DND-41 (cell line): Measurements from ENCODE around the gene ROS1.

Experiments
- ATAC-seq: fragments of 200-7000 bp; cut with Tn5 transposase; 3 replicates; pipeline ENCODE4 v1.9.1; 2021; ENCODE audit warnings: low read depth; ENCODE audit not compliant: insufficient read depth
- DNase-seq: peaks from one replicate; pipeline ENCODE4 v3.0.0-alpha.2; 2020
- H2AFZ ChIP-seq: 2 replicates; pipeline ENCODE4 v1.6.0; 2012; ENCODE audit warnings: low read depth, low read length
- H3K27ac ChIP-seq: 2 replicates; pipeline ENCODE4 v1.5.1; 2012; ENCODE audit warnings: low read length, inconsistent platforms
- H3K27me3 ChIP-seq: fragments of 200-600 bp; sonication (generic); 2 replicates; pipeline ENCODE4 v1.6.0; 2012; ENCODE audit warnings: low read length, mild to moderate bottlenecking, inconsistent platforms; ENCODE audit not compliant: insufficient read depth, poor library complexity
- H3K36me3 ChIP-seq: 2 replicates; pipeline ENCODE4 v1.5.1; 2012; ENCODE audit warnings: low read length, inconsistent platforms; ENCODE audit not compliant: insufficient read depth
- H3K4me1 ChIP-seq: 2 replicates; pipeline ENCODE4 v1.5.1; 2012; ENCODE audit warnings: mild to moderate bottlenecking, low read length; ENCODE audit not compliant: insufficient read depth
- H3K4me2 ChIP-seq: 2 replicates; pipeline ENCODE4 v1.6.0; 2012; ENCODE audit warnings: mild to moderate bottlenecking, moderate library complexity, low read length, inconsistent platforms; ENCODE audit not compliant: insufficient read depth
- H3K4me3 ChIP-seq, 2 experiments: fragments of 200-600 bp in 1 of 2; shearing (Covaris generic) in 1 of 2; 2 replicates each; pipeline ENCODE4 v1.5.1; 2012 to 2016; ENCODE audit warnings: inconsistent platforms in 2 of 2, low read length in 2 of 2, mild to moderate bottlenecking in 2 of 2, low read depth in 1 of 2, moderate library complexity in 1 of 2
- H3K79me2 ChIP-seq: 2 replicates; pipeline ENCODE4 v1.6.0; 2012; ENCODE audit warnings: low read length, inconsistent platforms; ENCODE audit not compliant: insufficient read depth
- H3K9ac ChIP-seq: 2 replicates; pipeline ENCODE4 v1.6.0; 2012; ENCODE audit warnings: low read depth, mild to moderate bottlenecking, inconsistent platforms, low read length, moderate library complexity
- H3K9me3 ChIP-seq: 2 replicates; pipeline ENCODE4 v1.5.1; 2012; ENCODE audit warnings: low read length, moderate library complexity, mild to moderate bottlenecking, inconsistent platforms; ENCODE audit not compliant: insufficient read depth, severe bottlenecking
- H4K20me1 ChIP-seq: 2 replicates; pipeline ENCODE4 v1.6.0; 2012; ENCODE audit warnings: low read length; ENCODE audit not compliant: insufficient read depth
- CTCF ChIP-seq: IDR thresholded peaks from 2 replicates; pipeline ENCODE4 v1.5.1; 2012; ENCODE audit warnings: borderline replicate concordance, low read length, moderate library complexity, mild to moderate bottlenecking; ENCODE audit not compliant: poor library complexity, severe bottlenecking; ENCODE audit errors: extremely low read depth
- EZH2 ChIP-seq: IDR thresholded peaks from 3 replicates; pipeline ENCODE4 v1.6.1; 2012; ENCODE audit warnings: borderline replicate concordance, low read depth, mild to moderate bottlenecking, moderate library complexity, low read length, inconsistent platforms; ENCODE audit not compliant: severe bottlenecking

ROS1 gene

DNA sequence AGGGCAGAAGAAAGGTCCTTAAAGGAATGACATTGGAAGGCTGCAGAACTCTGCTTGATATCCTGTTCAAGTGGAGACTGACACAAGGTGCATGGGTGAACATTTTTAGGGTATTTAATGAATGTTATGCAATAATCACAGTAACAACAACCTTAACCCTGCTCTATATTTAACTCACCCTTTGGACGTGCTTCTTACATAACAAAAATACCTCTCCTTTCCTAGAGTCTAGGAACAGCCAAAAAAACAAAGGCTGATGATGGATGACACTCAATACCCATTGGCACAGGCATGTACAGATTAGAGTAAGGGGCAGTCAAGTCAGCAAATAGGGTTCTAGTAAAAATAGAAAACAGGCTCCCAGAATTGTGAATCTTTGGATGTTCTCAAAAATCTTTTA, 30.6 kb downstream of the ROS1 start:
- Histone ChIP-seq H3K9me3 (no peaks in the 10 kb centered on the region), H4K20me1 (no peaks in the 10 kb centered on the region), H3K9ac (no peak overlapping the region), H2AFZ (no peak overlapping the region), H3K27ac (no peak overlapping the region), H3K4me3 (no peak overlapping the region), H3K36me3 (no peaks in the 10 kb centered on the region), H3K27me3 (no peaks in the 10 kb centered on the region), H3K4me2 (no peak overlapping the region), H3K4me1 (no peaks in the 10 kb centered on the region), H3K79me2 (no peaks in the 10 kb centered on the region)
- TF ChIP-seq CTCF (no peak), EZH2 (no peak)
- no peak for ATAC-seq
- DNase-seq: no peak

DNA sequence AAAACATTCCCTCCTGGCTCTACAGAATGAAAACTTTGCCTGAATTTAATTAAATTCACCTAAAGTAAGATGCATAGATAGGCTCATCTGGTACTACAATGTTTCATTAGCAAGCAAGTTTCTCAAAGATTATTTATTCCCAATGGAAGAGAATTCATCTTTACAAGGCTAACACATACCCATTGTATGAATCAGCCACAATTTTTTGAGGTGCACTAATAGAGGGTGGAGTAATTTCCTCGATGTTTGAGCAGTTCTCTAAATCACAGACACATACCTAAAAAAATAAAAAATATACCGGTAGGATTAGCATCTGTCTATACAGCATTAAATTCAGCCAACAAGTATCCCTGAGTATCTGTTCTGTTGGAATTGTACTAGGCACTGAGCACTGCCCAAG, 32.7 kb downstream of the ROS1 start:
- Histone ChIP-seq H3K79me2 (no peaks in the 10 kb centered on the region), H3K4me2 (no peak overlapping the region), H2AFZ (no peak overlapping the region), H3K4me3 (no peak overlapping the region), H3K27ac (no peak overlapping the region), H3K4me1 (no peaks in the 10 kb centered on the region), H4K20me1 (no peaks in the 10 kb centered on the region), H3K9ac (no peak overlapping the region), H3K27me3 (no peaks in the 10 kb centered on the region), H3K9me3 (no peaks in the 10 kb centered on the region), H3K36me3 (no peaks in the 10 kb centered on the region)
- ATAC-seq: no peak
- TF ChIP-seq EZH2 (no peak), CTCF (no peak)
- DNase-seq: no peak

DNA sequence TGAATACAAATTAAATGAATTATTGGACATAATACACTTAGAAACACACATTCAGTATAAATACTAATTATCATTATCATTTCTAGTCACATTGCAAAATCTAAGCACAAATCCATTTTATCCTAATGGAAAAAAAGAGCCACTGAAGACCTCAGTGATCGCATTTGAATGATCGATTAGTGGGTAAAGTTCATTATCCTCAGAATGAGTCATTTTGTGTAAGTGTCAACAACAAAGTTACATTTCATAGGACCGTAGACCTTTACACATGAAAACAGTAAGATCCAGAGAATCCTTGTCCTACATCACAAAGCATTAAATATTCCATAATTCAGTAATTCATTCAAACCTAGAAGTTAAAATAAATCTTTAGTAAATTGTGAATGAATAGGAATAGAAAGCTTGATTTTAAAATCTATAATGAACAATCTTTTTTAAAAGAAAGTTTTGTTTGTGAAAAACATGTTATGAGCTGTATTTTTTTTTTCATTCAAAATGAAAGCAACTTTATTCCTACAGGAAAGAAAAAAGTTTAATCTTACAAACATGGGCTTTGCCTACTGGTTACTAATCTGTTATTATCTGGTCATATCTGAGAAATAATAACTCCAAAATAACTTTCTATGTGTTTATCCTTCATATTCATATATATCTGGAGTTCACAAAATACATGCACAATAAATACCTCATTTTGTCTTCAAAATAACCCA, 33.7 kb downstream of the ROS1 start:
- H3K4me2 ChIP-seq: no peak overlapping the region
- no peaks in the 10 kb centered on the region for H3K27me3 ChIP-seq
- H3K9me3 ChIP-seq: no peaks in the 10 kb centered on the region
- H3K79me2 ChIP-seq: no peaks in the 10 kb centered on the region
- no peak overlapping the region for H3K9ac ChIP-seq
- no peak overlapping the region for H3K27ac ChIP-seq
- H3K4me1 ChIP-seq: no peaks in the 10 kb centered on the region
- TF ChIP-seq EZH2 (no peak), CTCF (no peak)
- no peaks in the 10 kb centered on the region for H3K36me3 ChIP-seq
- ATAC-seq: no peak
- H2AFZ ChIP-seq: no peak overlapping the region
- H3K4me3 ChIP-seq: no peak overlapping the region
- DNase-seq: no peak
- no peaks in the 10 kb centered on the region for H4K20me1 ChIP-seq
